GM18868 (cell line): ENCODE results near the gene KCNH1.
"Not testable (repeated sequence)": the region's sequence is repeated elsewhere in the genome, so short reads cannot be mapped to it uniquely, and the experiment has no call there.

Experiments
- ATAC-seq: cut with Tn5 transposase; IDR thresholded peaks from one replicate; pipeline ENCODE4 v1.9.1; 2021; ENCODE audit warnings: mild to moderate bottlenecking, moderate library complexity; ENCODE audit not compliant: unreplicated experiment

The KCNH1 gene

GRCh38 chr1:210661520-210661919, 472.4 kb downstream of the KCNH1 start:
- ATAC-seq = not testable (repeated sequence)

DNA sequence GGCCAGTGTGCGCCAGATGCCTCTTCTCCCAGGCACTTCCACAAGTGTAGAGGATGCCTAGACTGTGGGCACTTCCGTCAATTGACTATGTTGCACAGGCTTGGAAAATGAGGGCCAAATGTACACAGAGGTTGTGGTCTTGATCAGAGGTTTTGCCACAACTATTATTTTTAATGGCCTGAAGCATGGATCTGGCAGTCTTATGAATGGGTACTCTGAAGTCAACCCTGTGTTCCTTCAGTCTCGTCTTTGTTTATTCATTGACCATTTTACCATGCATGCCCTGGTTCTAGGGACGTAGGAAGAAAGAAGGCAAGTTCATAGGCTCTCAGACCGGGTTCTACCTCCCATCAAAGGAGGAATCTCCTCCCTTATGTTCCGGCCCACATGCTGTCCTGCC, 476.1 kb downstream of the KCNH1 start:
- no peak for ATAC-seq

GRCh38 chr1:210655511-210655910, 478.4 kb downstream of the KCNH1 start:
- ATAC-seq = no peak

DNA sequence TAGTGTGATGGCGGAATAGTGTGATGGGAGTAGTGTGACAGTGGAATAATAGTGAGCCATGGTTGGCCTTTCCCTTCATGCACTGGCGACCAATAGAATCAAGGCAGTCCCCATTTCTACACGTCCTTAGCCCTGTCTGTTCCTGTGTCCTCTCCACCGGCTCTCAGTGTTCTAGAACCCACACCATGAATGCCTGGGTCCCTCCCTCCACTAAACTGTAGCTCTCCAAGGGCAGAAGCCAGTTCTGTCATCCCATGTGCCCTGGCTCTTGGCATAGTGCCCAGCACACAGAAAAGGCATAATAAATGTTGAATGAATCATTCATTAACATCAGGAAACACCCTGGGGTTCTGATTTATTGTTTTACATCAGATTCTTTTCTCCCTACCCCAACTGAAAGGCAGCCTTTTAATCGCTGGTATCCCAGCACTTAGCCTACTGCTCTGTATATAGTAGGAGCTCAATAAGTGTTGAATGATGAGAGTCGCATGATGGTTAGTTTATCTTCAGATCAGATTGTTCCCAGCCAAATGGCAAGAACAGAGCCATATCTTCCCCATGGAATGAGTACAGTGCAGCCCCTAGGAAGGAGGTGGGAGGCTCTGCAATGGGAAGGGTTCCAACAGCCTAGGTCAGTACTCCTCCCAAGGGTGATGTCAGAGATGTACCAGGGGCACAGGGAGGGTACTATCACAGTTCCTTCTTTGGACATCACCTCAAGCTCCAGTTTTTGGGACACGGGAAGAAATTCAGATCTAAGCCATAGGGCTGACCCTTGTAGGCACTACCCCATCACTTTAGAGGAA, 479.6 kb downstream of the KCNH1 start:
- ATAC-seq = no peak

DNA sequence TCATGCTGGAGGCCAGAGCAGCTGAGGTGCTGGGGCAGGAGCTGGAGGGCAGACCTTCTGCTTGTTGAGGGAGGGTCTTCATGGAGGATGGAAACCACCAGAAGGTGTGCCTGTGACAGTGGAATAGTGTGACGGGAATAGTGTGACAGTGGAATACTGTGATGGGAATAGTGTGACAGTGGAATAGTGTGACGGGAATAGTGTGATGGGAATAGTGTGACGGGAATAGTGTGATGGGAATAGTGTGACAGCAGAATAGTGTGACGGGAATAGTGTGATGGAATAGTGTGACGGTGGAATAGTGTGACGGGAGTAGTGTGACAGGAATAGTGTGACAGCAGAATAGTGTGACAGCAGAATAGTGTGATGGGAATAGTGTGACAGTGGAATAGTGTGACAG, 480.2 kb downstream of the KCNH1 start:
- no peak for ATAC-seq

- ATAC-seq = no peak
Observed at GRCh38 chr1:210652329-210652954, 481.5 kb downstream of the KCNH1 start.

DNA sequence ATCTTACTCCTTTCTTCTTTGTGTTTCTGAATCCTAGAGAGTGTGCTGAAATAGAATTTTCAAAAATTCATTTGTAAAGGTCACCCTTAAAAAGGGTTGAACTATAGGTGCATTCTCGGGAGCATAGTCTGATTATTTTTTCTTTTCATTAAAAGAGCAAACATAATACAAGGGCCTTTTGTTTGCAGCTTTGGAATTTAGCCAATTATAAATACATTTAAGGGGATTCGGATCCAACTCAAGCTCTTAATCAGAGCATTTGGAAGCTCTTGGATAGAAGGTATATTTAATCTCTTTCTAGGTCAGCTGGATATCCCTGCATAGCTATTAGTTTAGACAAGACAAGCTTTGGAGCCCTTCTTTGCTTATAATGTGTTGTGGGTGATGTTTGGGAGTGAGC, 483.5 kb downstream of the KCNH1 start:
- ATAC-seq = no peak

- no peak for ATAC-seq
Observed at GRCh38 chr1:210648588-210649269, 485.2 kb downstream of the KCNH1 start.

DNA sequence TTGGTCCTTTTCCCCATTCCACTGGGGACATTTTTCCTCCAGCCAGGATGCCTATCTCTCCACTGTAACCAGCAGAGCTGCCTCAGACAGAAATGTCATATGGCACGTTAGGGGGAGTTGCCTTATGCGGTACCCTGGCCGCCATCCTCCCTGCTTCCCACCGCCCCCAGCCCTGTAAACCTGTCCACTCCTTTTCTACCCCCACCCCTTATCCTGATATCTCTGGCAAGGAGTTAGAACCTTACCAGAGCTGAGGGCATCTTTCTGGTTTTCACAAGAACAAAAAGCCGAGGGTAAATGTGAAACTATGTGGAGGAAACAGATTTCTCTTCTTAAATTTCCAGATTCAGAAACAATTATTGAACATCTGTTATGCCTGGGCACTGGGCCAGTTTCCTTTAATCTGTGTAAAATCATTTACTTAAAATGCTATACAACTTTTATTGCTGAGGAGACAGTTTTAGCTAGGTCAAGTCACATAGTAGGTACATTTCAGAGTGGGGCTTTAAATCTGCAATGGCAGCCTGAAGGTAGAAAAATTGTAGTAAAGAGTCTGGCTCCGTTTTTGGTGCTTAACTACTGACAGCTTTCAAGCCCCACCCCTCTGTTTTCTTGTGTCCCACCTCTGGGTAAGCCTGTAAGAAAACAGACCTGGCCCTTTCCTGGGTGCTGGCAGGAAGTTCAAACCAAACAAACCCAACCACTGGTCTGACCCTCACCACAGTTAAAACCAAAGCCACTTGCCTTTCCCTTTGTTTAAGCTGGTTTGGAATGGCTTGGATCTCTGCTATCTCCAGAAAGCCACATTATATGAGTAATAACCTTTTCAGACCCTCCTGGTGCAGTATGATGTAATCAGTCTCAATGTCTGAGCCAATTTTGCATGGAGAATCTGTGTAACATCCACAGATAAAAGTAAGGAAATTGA, 486.3 kb downstream of the KCNH1 start:
- no peak for ATAC-seq

GRCh38 chr1:210646258-210646616, 487.7 kb downstream of the KCNH1 start:
- ATAC-seq = no peak

DNA sequence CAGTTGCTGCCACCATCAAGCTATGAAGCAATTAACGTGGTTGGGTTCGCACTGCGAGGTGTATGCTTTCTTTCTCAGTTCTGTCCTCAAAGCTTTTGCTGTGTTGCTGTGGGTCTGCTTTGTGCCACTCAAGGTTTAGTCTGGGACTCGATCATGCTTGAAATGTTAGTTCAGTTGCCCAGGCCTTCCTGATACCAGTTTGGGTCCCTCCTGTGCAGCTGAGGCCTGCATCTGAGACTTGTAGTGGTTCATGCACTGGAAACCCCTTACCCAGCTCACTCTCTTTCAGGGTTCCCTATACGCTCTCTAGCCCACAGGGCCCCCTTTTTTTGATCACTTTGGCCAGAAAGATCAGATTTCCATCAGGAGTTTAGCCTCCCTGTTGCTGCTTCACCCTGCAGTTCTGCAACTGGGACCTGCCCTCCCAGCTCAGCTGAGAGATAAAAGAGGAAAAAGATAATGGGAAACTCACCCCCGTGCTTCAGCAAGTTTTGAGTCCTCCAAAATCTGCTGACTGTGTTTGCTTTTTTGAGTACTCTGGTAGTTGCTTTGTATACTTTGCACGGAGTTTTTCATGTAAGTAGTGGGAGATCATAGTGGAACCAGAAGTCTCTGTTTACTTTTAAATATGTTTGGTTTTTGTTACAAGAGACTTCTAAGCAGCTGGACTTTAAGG, 488.2 kb downstream of the KCNH1 start:
- ATAC-seq = no peak

- ATAC-seq = no peak
Observed at GRCh38 chr1:210641582-210641981, 492.4 kb downstream of the KCNH1 start.

- ATAC-seq = no peak
Observed at GRCh38 chr1:210635108-210635507, 498.8 kb downstream of the KCNH1 start.

GRCh38 chr1:210633636-210634035, 500.3 kb downstream of the KCNH1 start:
- no peak for ATAC-seq

DNA sequence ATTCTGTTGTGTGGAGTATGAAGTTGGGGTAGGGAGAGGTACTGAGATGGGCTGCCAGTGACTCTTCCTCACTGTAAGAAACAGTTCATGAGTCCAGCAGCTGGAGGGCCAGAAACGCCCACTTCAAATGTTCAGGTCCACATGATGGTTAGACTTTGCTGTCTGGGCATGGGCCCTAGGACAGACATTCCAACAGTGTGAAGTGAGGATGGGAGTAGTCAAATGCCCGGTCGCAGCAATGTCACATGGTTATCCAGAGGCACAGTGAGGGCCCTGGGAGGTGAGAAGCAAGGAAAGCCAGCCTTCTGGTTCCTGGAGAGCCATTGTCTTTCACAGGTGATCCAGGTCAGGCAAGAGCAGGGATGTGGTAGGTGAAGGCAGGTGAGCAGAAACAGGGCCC, 500.8 kb downstream of the KCNH1 start:
- ATAC-seq = no peak

GRCh38 chr1:210631399-210631798, 502.5 kb downstream of the KCNH1 start:
- no peak for ATAC-seq

GRCh38 chr1:210629276-210629675, 504.7 kb downstream of the KCNH1 start:
- no peak for ATAC-seq

GRCh38 chr1:210627755-210628154, 506.2 kb downstream of the KCNH1 start:
- no peak for ATAC-seq
